GM13977 (cell line): Measurements from ENCODE around the gene PPP6R2.
"Not testable (repeated sequence)": the region's sequence is repeated elsewhere in the genome, so short reads cannot be mapped to it uniquely, and the experiment has no call there.

Experiments used
- DNase-seq: peaks from one replicate; pipeline ENCODE4 v3.0.0; 2012; ENCODE audit warnings: low spot score
- CTCF ChIP-seq: IDR thresholded peaks from 2 replicates; pipeline ENCODE4 v1.5.1; 2012; ENCODE audit warnings: mild to moderate bottlenecking, control low read depth; ENCODE audit not compliant: insufficient read depth; ENCODE audit errors: extremely low read depth, missing control alignments
- in situ Hi-C: fragments of 300-500 bp; cut with MboI; formaldehyde crosslinking; loops from one replicate; pipeline ENCODE4 v1.12.0; 2022; ENCODE audit warnings: low sequenced_read_pairs, low pct_unique_long_range_greater_than_20kb, mixed read lengths, inconsistent platforms; ENCODE audit not compliant: unreplicated experiment

The PPP6R2 gene

DNA sequence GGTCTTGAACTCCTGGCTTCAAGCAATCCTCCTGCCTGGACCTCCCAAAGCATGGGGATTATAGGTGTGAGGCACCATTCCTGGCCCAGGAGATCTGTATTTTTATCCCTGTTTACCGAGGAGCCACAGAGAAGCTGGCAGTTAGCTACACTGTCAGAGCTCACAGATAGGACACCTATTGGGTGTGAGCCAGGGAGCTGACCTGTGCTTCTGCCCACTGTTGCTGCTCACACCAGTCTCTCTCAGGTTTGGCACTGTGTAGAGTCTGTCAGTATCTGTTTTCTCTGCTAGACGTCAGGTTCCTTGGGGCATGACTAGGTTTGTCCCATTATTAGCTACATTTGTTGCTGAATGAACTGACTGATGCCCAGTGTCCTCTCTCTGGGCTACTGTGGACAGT lies 17.5 kb downstream of the PPP6R2 start:
- DNase-seq, result no peak
- in situ Hi-C loops, result no loop called here
- TF ChIP-seq CTCF, result no peak

DNA sequence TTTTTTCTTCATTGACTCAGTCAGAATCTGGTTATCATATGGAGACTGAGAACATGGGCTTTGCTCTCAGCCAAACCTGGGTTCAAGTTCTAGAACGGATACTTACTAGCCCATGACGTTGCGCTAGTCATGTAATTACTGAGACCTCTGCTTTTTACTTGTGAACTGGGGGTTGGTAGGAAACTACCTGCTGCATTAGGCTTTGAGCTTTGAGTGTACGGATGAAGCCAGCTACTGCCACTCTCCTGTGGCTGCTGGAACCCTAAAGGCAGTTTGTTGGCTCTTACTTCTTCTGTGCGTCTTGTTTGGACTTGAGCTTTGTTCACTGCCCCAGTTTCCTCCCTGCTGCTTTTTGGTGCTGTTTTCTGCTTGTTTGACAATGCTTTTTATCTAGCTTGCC lies 18.1 kb downstream of the PPP6R2 start:
- TF ChIP-seq CTCF, result no peak
- in situ Hi-C loops, result no loop called here
- DNase-seq, result no peak

- no peak for DNase-seq
- in situ Hi-C loops, result no loop called here
- no peak for TF ChIP-seq CTCF
Measured at GRCh38 chr22:50361688-50362087, 18.6 kb downstream of the PPP6R2 start.

- no peak for TF ChIP-seq CTCF
- DNase-seq, result no peak
- in situ Hi-C loops, result no loop called here
Measured at GRCh38 chr22:50363166-50363802, 20.2 kb downstream of the PPP6R2 start.

GRCh38 chr22:50363803-50364194 lies 20.7 kb downstream of the PPP6R2 start:
- DNase-seq, result not testable (repeated sequence)

GRCh38 chr22:50367778-50368500 lies 24.8 kb downstream of the PPP6R2 start:
- in situ Hi-C loops, result no loop called here
- TF ChIP-seq CTCF, result no peak
- DNase-seq, result no peak

More at GRCh38 chr22:50363803-50364194, 20.7 kb downstream of the PPP6R2 start:
- in situ Hi-C loops, result not testable (repeated sequence)

DNA sequence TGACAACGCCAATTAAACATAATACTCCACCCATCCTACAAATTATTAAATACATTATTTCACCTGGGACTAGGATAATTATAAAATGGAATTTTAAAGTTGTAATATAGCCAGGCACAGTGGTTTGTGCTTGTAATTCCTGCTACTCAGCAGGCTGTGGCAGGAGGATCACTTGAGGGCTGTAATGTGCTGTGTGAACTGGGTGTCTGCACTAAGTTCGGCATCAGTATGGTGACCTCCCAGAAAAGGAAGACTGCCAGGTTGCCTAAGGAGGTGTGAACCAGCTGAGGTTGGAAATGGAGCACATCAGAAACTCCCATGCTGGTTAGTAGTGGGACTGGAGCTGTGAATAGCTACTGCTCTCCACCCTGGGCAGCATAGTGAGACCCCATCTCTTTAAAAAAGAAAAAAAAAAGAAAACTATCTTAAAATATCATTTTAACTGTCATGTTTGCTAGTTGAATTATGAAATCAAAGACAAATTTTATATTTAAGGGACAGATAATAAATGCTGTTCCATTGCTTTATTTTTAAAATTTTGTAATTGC lies 28.0 kb downstream of the PPP6R2 start:
- no peak for TF ChIP-seq CTCF
- in situ Hi-C loops, result no loop called here
- no peak for DNase-seq
